Dendritic cell treated with granulocyte-macrophage colony-stimulating factor and Interleukin-4, amounts not matched to agents 40 ng/mL and 50 ng/mL, for 4 days (primary cell): Measurements from ENCODE around the gene UBAC2.
"Not testable (repeated sequence)": the region's sequence is repeated elsewhere in the genome, so short reads cannot be mapped to it uniquely, and the experiment has no call there.

Source experiments
- H3K27ac Mint-ChIP-seq: one replicate; pipeline ENCODE4 v1.8.0; 2022; ENCODE audit warnings: mild to moderate bottlenecking, mixed read lengths
- H3K27me3 Mint-ChIP-seq: one replicate; pipeline ENCODE4 v1.8.0; 2022; ENCODE audit warnings: mild to moderate bottlenecking, mixed read lengths
- H3K36me3 Mint-ChIP-seq: one replicate; pipeline ENCODE4 v1.8.0; 2022; ENCODE audit warnings: low read depth, mixed read lengths
- H3K4me1 Mint-ChIP-seq: one replicate; pipeline ENCODE4 v1.8.0; 2022; ENCODE audit warnings: low read depth, mixed read lengths
- H3K4me3 Mint-ChIP-seq: one replicate; pipeline ENCODE4 v1.8.0; 2022; ENCODE audit warnings: mild to moderate bottlenecking, moderate library complexity, mixed read lengths
- H3K9me3 Mint-ChIP-seq: one replicate; pipeline ENCODE4 v1.8.0; 2022; ENCODE audit warnings: mixed read lengths
- intact Hi-C: fragments of 100-400 bp; cut with micrococcal nuclease; formaldehyde crosslinking; loops from one replicate; pipeline ENCODE4 v1.15.0; 2022

Gene UBAC2

DNA sequence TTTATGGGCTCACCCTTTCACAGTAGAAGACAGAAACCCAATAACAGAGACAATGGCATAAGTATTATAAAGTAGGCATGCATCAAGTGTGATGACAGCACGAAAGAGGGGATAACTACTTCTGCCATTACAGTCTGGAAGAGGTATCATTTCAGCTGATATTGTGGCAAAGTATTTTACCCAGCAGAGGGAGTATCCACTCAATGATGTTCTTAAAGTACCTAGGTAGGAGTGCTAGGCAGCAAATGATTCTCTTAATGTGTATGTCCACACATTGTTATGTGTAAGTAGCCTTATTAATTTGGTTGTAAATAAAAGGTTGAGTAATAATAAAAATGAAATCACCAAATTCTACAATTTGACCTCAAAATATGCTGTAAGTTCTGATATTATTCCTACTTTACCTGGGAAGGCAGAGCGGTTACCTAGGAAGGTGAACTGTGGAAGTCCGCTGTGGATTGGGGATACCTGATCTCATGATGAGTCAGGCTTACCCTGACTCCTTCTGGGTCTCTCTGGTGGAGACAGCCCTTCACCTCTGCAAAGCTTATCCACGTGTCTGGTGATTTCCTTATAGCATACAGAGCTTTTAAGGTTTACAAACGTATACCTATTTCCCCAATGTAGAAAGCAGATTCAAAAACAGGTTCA, 4.1 kb upstream of the UBAC2 start:
- H3K9me3 Mint-ChIP-seq = no peaks in the 10 kb centered on the region
- peaks cover 29% of the 10 kb centered on the region for H3K4me1 Mint-ChIP-seq
- H3K4me3 Mint-ChIP-seq = no peak overlapping the region
- no peaks in the 10 kb centered on the region for H3K27me3 Mint-ChIP-seq
- peaks cover 16% of the 10 kb centered on the region for H3K36me3 Mint-ChIP-seq
- no peak overlapping the region for H3K27ac Mint-ChIP-seq
- intact Hi-C loops = loop anchor here (5.0 kb wide), 1 partner anchor 66 kb away; no protein-coding TSS in a partner anchor

DNA sequence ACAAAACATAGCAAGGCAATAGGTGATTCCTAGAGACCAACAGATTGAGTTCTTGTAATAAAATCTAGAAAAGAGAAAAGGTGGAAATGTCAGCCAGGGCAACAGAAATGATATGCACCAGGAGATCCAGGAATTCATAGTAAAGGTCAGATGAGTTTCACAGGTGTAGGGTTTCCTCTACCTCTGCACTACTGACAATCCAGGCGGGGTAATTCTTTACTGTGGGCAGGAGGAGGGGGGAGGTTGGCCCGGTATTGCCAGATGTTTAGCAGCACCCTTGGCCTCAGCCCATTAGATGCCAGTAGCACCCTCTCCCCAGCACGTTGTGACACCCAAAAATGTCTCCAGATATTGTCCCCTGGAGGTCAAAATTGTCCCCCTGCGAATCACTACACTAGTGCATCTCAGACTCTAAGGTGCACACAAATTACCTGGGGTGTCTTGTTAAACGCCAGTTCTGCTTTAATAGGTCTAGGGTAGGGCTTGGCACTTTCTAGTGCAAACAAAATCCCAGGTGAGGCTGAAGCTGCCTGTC, 3.5 kb upstream of the UBAC2 start:
- Mint-ChIP-seq H3K4me3 (no peak overlapping the region), H3K4me1 (peaks cover 23% of the 10 kb centered on the region), H3K27ac (no peak overlapping the region), H3K36me3 (peaks cover 16% of the 10 kb centered on the region), H3K27me3 (no peaks in the 10 kb centered on the region), H3K9me3 (no peaks in the 10 kb centered on the region)
- intact Hi-C loops = loop anchor here (5.0 kb wide), 1 partner anchor 65 kb away; no protein-coding TSS in a partner anchor

DNA sequence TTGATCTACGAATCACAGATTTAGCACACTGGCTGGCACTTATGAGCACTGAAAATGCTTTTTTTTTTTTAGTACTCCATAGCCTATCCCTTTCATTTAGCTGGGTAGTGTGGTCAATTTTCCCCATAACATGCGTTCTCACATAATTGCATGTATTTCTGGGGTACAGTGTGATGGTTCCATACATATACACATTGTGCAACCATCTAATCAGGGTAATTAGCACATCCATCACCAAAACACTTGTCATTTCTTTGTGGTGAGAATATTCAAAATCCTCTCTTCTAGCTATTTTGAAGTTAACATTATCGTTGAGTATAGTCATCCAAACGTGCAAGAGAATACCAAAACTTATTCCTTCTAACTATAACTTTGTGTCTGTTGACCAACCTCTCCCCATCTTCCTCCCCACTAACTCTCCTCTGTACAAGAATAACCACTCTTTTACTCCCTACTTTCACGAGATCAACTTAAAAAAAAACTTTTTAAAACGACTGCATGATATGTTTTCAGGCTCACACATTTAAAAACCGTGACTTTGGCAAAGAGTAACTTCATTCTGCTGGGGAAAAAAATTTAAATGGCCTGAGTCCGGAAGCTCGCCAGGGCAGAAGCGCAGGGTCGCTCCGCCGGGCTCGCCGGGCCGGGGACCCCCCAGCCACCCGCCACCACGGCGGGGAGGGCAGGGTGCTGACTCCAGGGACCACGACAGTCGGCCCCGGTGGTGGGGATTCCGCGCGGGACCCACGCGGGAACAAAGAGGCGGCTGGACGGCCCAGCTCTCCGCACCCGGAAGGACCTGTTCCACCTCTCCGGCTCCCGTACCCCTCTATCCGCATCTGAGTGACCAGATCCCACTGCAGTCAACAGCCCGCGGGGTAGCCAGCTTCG, 868 bp upstream of the UBAC2 start:
- Mint-ChIP-seq H3K9me3 (no peaks in the 10 kb centered on the region), H3K36me3 (peaks cover 30% of the 10 kb centered on the region), H3K27me3 (no peaks in the 10 kb centered on the region), H3K27ac (peak overlapping the region; percentile 88), H3K4me3 (peak overlapping the region; percentile 86), H3K4me1 (peaks cover 39% of the 10 kb centered on the region)
- intact Hi-C loops = loop anchor here (2.0 to 5.0 kb wide), 2 partner anchors 31 to 63 kb away; no protein-coding TSS in a partner anchor

DNA sequence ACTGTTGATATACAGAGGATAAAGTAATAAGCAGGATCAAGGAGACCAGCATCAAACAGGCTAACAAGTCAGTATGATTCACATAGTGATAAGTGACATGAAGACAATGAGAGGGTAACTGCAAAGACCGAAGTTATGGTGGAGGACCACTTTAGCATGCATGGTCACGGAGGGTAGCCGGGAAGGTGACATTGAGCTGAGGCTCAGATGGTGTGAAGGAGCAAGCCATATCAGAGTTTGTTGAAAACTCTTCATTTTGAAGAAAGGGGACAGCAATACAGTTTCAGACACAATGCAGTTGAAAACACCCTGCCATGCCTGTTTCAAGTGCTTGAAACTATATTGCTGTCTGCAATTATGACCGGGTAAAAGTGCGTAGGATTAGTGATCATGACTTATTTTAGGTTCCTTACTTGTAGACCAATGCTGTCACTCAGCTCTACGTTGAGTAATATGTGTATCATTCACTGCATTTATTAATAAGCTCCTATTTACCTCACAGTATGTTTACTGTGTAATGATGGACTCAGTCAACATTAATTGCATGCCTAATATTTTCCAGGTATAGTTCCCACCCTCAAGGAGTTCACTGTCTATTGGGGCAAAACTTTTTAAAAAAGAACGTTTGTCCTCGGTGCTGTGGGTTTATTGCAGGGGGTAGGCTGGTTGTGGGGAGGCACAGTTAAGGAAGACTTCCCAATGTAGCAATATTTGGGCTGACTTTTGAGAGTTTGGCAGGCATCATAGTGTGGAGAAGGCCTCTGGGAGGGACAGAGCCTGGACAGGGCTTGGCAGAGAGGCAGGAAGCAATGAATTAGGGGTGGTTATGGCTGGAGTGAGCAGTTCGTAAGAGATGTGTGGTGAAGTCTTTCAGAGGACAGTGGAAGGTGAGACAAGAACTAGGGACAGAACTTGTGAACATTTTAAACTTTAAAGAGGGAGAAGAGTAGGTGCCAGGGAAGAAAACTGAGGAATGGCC, 3.2 kb downstream of the UBAC2 start:
- H3K27me3 Mint-ChIP-seq = no peaks in the 10 kb centered on the region
- H3K27ac Mint-ChIP-seq = no peak overlapping the region
- no peak overlapping the region for H3K4me3 Mint-ChIP-seq
- H3K4me1 Mint-ChIP-seq = peaks cover 63% of the 10 kb centered on the region
- intact Hi-C loops = no loop called here
- H3K9me3 Mint-ChIP-seq = no peaks in the 10 kb centered on the region
- H3K36me3 Mint-ChIP-seq = peaks cover 65% of the 10 kb centered on the region

DNA sequence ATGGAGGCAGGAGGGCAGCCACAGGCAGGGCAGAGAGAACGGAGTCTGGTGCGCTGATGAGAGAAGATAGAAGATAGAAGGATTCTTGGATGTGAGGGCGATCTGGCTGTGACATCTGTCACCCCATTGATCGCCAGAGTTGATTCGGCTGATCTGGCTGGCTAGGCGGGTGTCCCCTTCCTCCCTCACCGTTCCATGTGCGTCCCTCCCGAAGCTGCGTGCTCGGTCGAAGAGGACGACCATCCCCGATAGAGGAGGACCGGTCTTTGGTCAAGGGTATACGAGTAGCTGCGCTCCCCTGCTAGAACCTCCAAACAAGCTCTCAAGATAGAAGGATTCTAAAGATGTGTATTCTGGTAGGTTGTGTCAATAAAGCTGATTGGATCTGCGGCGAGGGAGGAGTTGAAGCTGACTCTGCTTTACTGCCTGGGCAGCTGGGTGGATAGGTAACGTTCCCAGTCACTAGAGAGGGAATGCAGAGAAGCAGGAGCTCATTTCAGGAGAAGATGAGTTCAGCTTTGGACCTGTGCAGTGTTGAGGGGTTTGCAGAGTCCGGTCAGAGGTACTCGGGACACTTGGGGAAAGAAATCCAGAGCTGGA, 5.1 kb downstream of the UBAC2 start:
- intact Hi-C loops = no loop called here
- Mint-ChIP-seq H3K27me3 (no peaks in the 10 kb centered on the region), H3K9me3 (no peaks in the 10 kb centered on the region), H3K4me3 (no peak overlapping the region), H3K36me3 (peaks cover 71% of the 10 kb centered on the region), H3K27ac (no peak overlapping the region), H3K4me1 (peaks cover 65% of the 10 kb centered on the region)

DNA sequence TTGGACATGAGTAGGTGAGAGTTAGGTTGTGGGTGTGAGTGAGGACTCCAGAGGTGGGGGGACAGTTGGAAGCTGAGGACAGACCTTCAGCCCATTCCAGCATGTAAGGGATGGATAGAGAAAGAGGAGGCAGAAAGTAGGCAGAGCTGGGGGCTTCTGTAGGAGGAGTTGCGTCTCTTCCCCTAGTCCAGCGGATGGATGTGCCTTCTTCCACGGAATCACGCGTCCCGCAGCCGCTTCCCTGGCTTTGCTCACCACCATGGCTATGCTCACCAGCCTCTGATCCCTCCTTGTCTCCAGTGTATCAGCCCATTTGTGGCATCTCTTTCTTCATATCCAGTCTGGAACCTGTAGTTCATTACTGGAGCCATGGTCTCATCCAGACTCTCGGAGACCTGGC, 5.6 kb downstream of the UBAC2 start:
- Mint-ChIP-seq H3K4me3 (no peak overlapping the region), H3K27me3 (no peaks in the 10 kb centered on the region), H3K4me1 (peaks cover 63% of the 10 kb centered on the region), H3K9me3 (no peaks in the 10 kb centered on the region), H3K27ac (no peak overlapping the region), H3K36me3 (peaks cover 69% of the 10 kb centered on the region)
- intact Hi-C loops = no loop called here

DNA sequence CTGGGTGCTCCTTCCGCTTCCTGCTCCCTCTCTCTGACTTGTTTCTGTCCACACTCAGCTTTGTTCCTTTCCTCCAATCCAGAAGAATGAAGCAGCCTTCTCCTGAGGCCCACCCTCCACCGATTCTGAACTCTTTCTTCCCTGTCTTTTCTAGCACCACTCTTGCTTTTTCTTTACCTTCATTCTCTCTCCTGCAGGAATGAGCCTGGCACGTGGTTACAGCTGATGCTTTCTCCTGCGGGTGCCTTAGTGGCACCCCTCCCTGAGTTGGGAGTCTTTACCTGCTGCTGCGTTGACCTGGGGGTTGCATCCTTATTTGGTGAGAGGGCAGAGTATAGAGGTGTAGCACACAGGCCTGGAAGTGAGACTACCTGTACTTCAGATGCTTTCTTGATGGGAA, 6.2 kb downstream of the UBAC2 start:
- Mint-ChIP-seq H3K27ac (no peak overlapping the region), H3K4me1 (peaks cover 63% of the 10 kb centered on the region), H3K4me3 (no peak overlapping the region), H3K36me3 (peaks cover 71% of the 10 kb centered on the region), H3K9me3 (no peaks in the 10 kb centered on the region), H3K27me3 (no peaks in the 10 kb centered on the region)
- intact Hi-C loops = no loop called here

DNA sequence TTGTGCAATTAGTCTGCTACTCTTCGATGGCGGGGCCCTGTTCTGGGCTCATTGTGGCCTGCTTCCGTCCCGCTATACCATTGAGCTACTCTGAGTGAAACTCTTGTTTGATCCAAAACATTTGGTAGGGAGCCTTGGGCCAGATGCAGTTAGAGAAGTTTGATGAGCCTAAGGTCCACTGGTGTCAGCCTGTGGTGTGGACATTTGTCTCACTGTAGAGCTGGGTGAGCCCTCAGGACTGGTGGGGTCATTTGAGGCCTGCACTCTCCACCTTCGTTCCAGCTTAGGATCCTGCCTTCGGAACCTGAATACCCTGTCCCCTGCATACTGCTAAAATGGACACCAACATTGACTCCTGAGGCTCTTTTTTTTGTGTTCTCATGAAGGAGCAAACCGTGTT, 6.9 kb downstream of the UBAC2 start:
- no peak overlapping the region for H3K27ac Mint-ChIP-seq
- peaks cover 73% of the 10 kb centered on the region for H3K36me3 Mint-ChIP-seq
- H3K4me1 Mint-ChIP-seq = peaks cover 66% of the 10 kb centered on the region
- H3K9me3 Mint-ChIP-seq = no peaks in the 10 kb centered on the region
- H3K27me3 Mint-ChIP-seq = no peaks in the 10 kb centered on the region
- intact Hi-C loops = no loop called here
- no peak overlapping the region for H3K4me3 Mint-ChIP-seq

DNA sequence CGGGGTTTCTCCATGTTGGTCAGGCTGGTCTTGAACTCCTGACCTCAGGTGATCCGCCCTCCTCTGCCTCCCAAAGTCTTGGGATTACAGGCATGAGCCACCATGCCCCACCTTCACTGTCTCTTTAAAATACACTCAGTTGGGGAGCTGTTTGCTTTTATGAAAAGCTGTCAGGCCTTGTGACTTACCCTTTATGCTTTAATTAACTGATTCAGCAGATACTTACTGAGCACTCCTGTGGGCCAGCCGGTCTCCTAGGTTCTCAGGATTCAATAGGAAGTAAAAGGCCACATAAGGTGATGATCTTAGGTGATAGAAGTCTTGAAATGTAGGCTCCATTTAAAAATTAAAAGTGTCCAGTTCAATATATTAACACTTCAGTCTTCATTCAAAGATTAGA, 7.5 kb downstream of the UBAC2 start:
- intact Hi-C loops = no loop called here
- Mint-ChIP-seq H3K4me1 (peaks cover 63% of the 10 kb centered on the region), H3K36me3 (peaks cover 74% of the 10 kb centered on the region), H3K27ac (no peak overlapping the region), H3K4me3 (no peak overlapping the region), H3K9me3 (no peaks in the 10 kb centered on the region), H3K27me3 (no peaks in the 10 kb centered on the region)

DNA sequence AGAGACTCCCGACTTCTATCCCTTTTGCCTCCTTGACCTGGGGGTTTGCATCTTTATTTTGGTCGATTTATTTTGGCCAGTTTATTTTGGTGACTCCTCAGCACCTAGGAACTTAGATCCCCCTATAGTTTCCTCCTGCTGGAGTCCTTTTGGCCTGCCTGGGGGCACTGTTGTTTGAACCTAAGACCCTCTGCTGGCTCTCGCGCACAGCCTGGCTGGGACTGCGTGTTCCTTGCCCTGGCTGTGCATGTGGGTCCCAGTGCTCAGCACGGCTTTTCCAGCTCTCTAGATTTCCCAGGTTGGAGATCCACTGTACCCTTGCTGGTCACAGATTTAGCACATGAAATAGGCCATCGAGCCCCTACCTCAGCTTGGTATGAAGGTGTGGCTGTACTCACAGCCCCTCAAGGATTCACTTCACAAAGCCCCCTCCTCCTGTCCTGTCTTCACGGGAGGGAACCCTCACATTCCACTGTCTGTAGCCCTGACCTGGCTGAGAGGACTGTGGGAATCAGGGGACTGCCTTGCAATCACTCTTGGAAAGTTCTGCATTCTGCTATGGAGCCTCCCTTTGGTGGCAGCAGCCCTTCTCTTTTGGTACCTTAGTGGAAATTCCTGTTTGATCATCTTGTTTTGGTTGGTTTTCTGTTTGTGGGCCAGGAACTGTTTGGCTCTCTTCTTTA, 8.3 kb downstream of the UBAC2 start:
- Mint-ChIP-seq H3K4me1 (peaks cover 57% of the 10 kb centered on the region), H3K9me3 (no peaks in the 10 kb centered on the region), H3K27me3 (no peaks in the 10 kb centered on the region), H3K4me3 (no peak overlapping the region), H3K36me3 (peaks cover 74% of the 10 kb centered on the region), H3K27ac (no peak overlapping the region)
- intact Hi-C loops = no loop called here

DNA sequence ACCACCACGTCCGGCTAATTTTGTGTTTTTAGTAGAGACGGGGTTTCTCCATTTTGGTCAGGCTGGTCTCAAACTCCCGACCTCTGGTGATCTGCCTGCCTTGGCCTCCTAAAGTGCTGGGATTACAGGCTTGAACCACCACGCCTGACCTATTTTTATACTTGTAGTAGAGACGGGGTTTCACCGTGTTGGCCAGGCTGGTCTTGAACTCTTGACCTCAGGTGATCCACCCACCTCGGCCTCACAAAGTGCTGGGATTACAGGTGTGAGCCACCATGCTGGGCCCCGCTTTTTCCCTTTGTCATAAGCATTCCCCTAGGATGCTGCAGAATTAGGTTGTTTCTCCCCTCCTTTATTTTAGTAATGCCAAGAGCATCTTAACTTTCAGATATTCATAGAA, 10.0 kb downstream of the UBAC2 start:
- H3K4me3 Mint-ChIP-seq, H3K27ac Mint-ChIP-seq: not testable (repeated sequence)
- H3K36me3 Mint-ChIP-seq = peaks cover 68% of the 10 kb centered on the region

DNA sequence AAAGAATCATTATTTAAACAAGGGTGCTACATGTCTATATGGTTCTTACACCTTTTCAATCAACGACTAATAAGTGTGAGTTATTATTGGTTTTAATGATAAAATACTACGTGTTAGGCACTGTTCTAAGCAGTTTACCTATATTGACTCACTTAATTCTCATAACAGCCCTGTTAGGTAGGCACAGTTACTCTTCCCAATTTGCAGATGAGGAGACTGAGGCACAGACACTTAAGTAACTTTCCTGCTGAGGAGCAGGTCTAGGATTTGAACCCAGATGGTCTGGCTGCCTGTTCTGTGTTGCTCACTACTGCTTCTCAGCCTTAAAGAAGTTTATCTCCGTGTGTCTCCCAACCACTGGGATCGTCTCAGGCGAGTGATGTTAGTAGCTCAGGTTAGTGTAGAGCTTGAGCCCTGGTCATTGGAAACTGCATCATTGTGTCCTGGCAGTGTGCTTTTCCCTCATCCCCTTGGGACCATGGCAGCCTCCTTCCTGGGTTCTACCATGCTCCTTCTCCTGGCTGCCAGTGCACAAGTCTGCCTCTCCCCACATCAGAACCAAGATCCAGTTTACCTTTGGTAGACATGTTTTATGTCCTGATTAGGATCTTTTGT, 10.9 kb downstream of the UBAC2 start:
- Mint-ChIP-seq H3K4me3 (no peak overlapping the region), H3K27ac (peak overlapping the region; percentile 9), H3K4me1 (peaks cover 42% of the 10 kb centered on the region), H3K36me3 (peaks cover 60% of the 10 kb centered on the region), H3K27me3 (no peaks in the 10 kb centered on the region), H3K9me3 (no peaks in the 10 kb centered on the region)
- intact Hi-C loops = no loop called here

More for the DNA sequence above, 10.0 kb downstream of the UBAC2 start:
- H3K9me3 Mint-ChIP-seq, intact Hi-C loops, H3K27me3 Mint-ChIP-seq: not testable (repeated sequence)
- H3K4me1 Mint-ChIP-seq = peaks cover 51% of the 10 kb centered on the region
